Ramos (cell line): ENCODE data around the gene SYT2.
"Not testable (repeated sequence)": the region's sequence is repeated elsewhere in the genome, so short reads cannot be mapped to it uniquely, and the experiment has no call there.

ENCODE experiments used
- in situ Hi-C: fragments of 300-500 bp; cut with MboI; formaldehyde crosslinking; loops from one replicate; pipeline ENCODE4 v1.14.3; 2022; ENCODE audit warnings: low sequenced_read_pairs; ENCODE audit not compliant: unreplicated experiment

SYT2 gene

GRCh38 chr1:202627036-202627435 is 83.2 kb downstream of the SYT2 start:
- in situ Hi-C loops = not testable (repeated sequence)

GRCh38 chr1:202625416-202626360 is 84.6 kb downstream of the SYT2 start:
- in situ Hi-C loops = no loop called here

- in situ Hi-C loops = no loop called here
Measured at GRCh38 chr1:202624781-202625108, 85.5 kb downstream of the SYT2 start.

- in situ Hi-C loops = no loop called here
Measured at GRCh38 chr1:202624088-202624780, 86.0 kb downstream of the SYT2 start.

GRCh38 chr1:202623476-202623875 is 86.8 kb downstream of the SYT2 start:
- in situ Hi-C loops = not testable (repeated sequence)

- in situ Hi-C loops = no loop called here
Measured at GRCh38 chr1:202623075-202623474, 87.2 kb downstream of the SYT2 start.

GRCh38 chr1:202622388-202622787 is 87.9 kb downstream of the SYT2 start:
- in situ Hi-C loops = no loop called here

GRCh38 chr1:202621446-202621845 is 88.8 kb downstream of the SYT2 start:
- in situ Hi-C loops = no loop called here

- in situ Hi-C loops = not testable (repeated sequence)
Measured at GRCh38 chr1:202620036-202620435, 90.2 kb downstream of the SYT2 start.

- in situ Hi-C loops = no loop called here
Measured at GRCh38 chr1:202619505-202619904, 90.7 kb downstream of the SYT2 start.

- in situ Hi-C loops = not testable (repeated sequence)
Measured at GRCh38 chr1:202619012-202619411, 91.2 kb downstream of the SYT2 start.

- in situ Hi-C loops = no loop called here
Measured at GRCh38 chr1:202616355-202616915, 93.8 kb downstream of the SYT2 start.

- in situ Hi-C loops = no loop called here
Measured at GRCh38 chr1:202615501-202616354, 94.5 kb downstream of the SYT2 start.

GRCh38 chr1:202615208-202615500 is 95.1 kb downstream of the SYT2 start:
- in situ Hi-C loops = not testable (repeated sequence)

- in situ Hi-C loops = not testable (repeated sequence)
Measured at GRCh38 chr1:202614363-202615207, 95.7 kb downstream of the SYT2 start.

GRCh38 chr1:202613571-202613970 is 96.7 kb downstream of the SYT2 start:
- in situ Hi-C loops = no loop called here

GRCh38 chr1:202612036-202612435 is 98.2 kb downstream of the SYT2 start:
- in situ Hi-C loops = not testable (repeated sequence)

- in situ Hi-C loops = no loop called here
Measured at GRCh38 chr1:202605515-202605914, 104.7 kb downstream of the SYT2 start.

- in situ Hi-C loops = no loop called here
Measured at GRCh38 chr1:202603435-202603834, 106.8 kb downstream of the SYT2 start.
